H9 (cell line): ENCODE results near the gene RAI1. TPM values are rescaled to one million over a fixed set of nuclear protein-coding genes. Genes with fewer than 3 reads are reported as not detected.

ENCODE experiments used
- DNase-seq: peaks from one replicate; pipeline ENCODE4 v3.0.0-alpha.2; 2017
- H2AFZ ChIP-seq: one replicate; pipeline ENCODE4 v1.6.1; 2013; ENCODE audit warnings: mild to moderate bottlenecking, low read length, control low read depth, moderate library complexity
- H2AK5ac ChIP-seq: 2 replicates; pipeline ENCODE4 v1.6.1; 2013; ENCODE audit warnings: low read length, control low read depth, mixed read lengths; ENCODE audit not compliant: insufficient read length
- H2BK120ac ChIP-seq: one replicate; pipeline ENCODE4 v1.6.1; 2013; ENCODE audit warnings: low read depth, mild to moderate bottlenecking, low read length, control low read depth, inconsistent platforms; ENCODE audit not compliant: poor library complexity, severe bottlenecking
- H2BK12ac ChIP-seq: 2 replicates; pipeline ENCODE4 v1.6.1; 2013; ENCODE audit warnings: low read length, control low read depth, mixed read lengths, low read depth; ENCODE audit not compliant: insufficient read length
- H2BK15ac ChIP-seq: 2 replicates; pipeline ENCODE4 v1.6.1; 2013; ENCODE audit warnings: low read depth, low read length, control low read depth
- H2BK20ac ChIP-seq: one replicate; pipeline ENCODE4 v1.6.1; 2013; ENCODE audit warnings: low read depth, mild to moderate bottlenecking, low read length, control low read depth, inconsistent platforms; ENCODE audit not compliant: poor library complexity, severe bottlenecking
- H2BK5ac ChIP-seq: 2 replicates; pipeline ENCODE4 v1.6.1; 2013; ENCODE audit warnings: low read length, control low read depth, mixed read lengths; ENCODE audit not compliant: insufficient read length
- H3K14ac ChIP-seq: 2 replicates; pipeline ENCODE4 v1.6.1; 2013; ENCODE audit warnings: low read length, control low read depth; ENCODE audit not compliant: insufficient read depth
- H3K18ac ChIP-seq: 2 replicates; pipeline ENCODE4 v1.6.1; 2013; ENCODE audit warnings: low read depth, mild to moderate bottlenecking, mixed read lengths, low read length, control low read depth; ENCODE audit not compliant: insufficient read length
- H3K23ac ChIP-seq: 2 replicates; pipeline ENCODE4 v1.6.1; 2013; ENCODE audit warnings: low read length, control low read depth, mixed read lengths, low read depth; ENCODE audit not compliant: insufficient read length
- H3K23me2 ChIP-seq: 2 replicates; pipeline ENCODE4 v1.6.1; 2013; ENCODE audit warnings: low read depth, mild to moderate bottlenecking, mixed read lengths, low read length, control low read depth; ENCODE audit not compliant: insufficient read length, poor library complexity, severe bottlenecking
- H3K27ac ChIP-seq: 2 replicates; pipeline ENCODE4 v1.5.1; 2013; ENCODE audit warnings: low read length, control low read depth, mixed read lengths, low read depth; ENCODE audit not compliant: insufficient read length
- H3K27me3 ChIP-seq: 2 replicates; pipeline ENCODE4 v1.6.1; 2013; ENCODE audit warnings: low read length, control low read depth, inconsistent platforms; ENCODE audit not compliant: insufficient read depth
- H3K4ac ChIP-seq: 2 replicates; pipeline ENCODE4 v1.6.1; 2013; ENCODE audit warnings: low read depth, mild to moderate bottlenecking, control low read depth, inconsistent platforms, low read length, moderate library complexity
- H3K4me1 ChIP-seq: 2 replicates; pipeline ENCODE4 v1.6.1; 2013; ENCODE audit warnings: low read length, control low read depth, inconsistent platforms; ENCODE audit not compliant: insufficient read depth
- H3K4me2 ChIP-seq: 2 replicates; pipeline ENCODE4 v1.6.1; 2013; ENCODE audit warnings: low read length, control low read depth, mixed read lengths; ENCODE audit not compliant: insufficient read length, insufficient read depth
- H3K56ac ChIP-seq: 2 replicates; pipeline ENCODE4 v1.6.1; 2013; ENCODE audit warnings: low read depth, mild to moderate bottlenecking, mixed read lengths, low read length, control low read depth; ENCODE audit not compliant: insufficient read length
- H3K79me1 ChIP-seq: 2 replicates; pipeline ENCODE4 v1.6.1; 2013; ENCODE audit warnings: low read depth, mild to moderate bottlenecking, moderate library complexity, low read length, control low read depth, inconsistent platforms; ENCODE audit not compliant: insufficient read depth, poor library complexity, severe bottlenecking
- H3K79me2 ChIP-seq: 2 replicates; pipeline ENCODE4 v1.6.1; 2013; ENCODE audit warnings: low read length, control low read depth, inconsistent platforms; ENCODE audit not compliant: insufficient read depth
- H3K9ac ChIP-seq: 2 replicates; pipeline ENCODE4 v1.6.1; 2013; ENCODE audit warnings: low read length, control low read depth, mixed read lengths; ENCODE audit not compliant: insufficient read length; ENCODE audit errors: extremely low read depth
- H3K9me3 ChIP-seq: one replicate; pipeline ENCODE4 v1.6.1; 2013; ENCODE audit warnings: low read depth, low read length, inconsistent platforms; ENCODE audit not compliant: control insufficient read depth
- H3T11ph ChIP-seq: one replicate; pipeline ENCODE4 v1.6.1; 2013; ENCODE audit warnings: mild to moderate bottlenecking, low read length, control low read depth, inconsistent platforms
- H4K20me1 ChIP-seq: one replicate; pipeline ENCODE4 v1.6.1; 2013; ENCODE audit not compliant: control insufficient read depth, insufficient read length, insufficient read depth
- H4K5ac ChIP-seq: 2 replicates; pipeline ENCODE4 v1.6.1; 2013; ENCODE audit warnings: low read depth, mild to moderate bottlenecking, mixed read lengths, low read length, control low read depth; ENCODE audit not compliant: insufficient read length
- H4K8ac ChIP-seq: replicated peaks from 2 replicates; pipeline ENCODE4 v1.6.1; 2013; ENCODE audit warnings: low read length, control low read depth, mixed read lengths, low read depth; ENCODE audit not compliant: insufficient read length
- H4K91ac ChIP-seq: 2 replicates; pipeline ENCODE4 v1.6.1; 2013; ENCODE audit warnings: low read depth, mild to moderate bottlenecking, moderate library complexity, mixed read lengths, low read length, control low read depth; ENCODE audit not compliant: insufficient read length
- H3K27ac Mint-ChIP-seq, 3 experiments: 2 replicates in 2 of 3; 3 replicates in 1 of 3; pipeline ENCODE4 v1.8.0; 2020 to 2021; ENCODE audit warnings: mixed read lengths in 3 of 3, mild to moderate bottlenecking in 1 of 3, moderate library complexity in 1 of 3
- H3K27me3 Mint-ChIP-seq: 2 replicates; pipeline ENCODE4 v1.8.0; 2021; ENCODE audit warnings: low read depth, mild to moderate bottlenecking, moderate library complexity, mixed read lengths
- H3K36me3 Mint-ChIP-seq, 3 experiments: 2 replicates in 2 of 3; 3 replicates in 1 of 3; pipeline ENCODE4 v1.8.0; 2020 to 2021; ENCODE audit warnings: low read depth in 3 of 3, mixed read lengths in 3 of 3; ENCODE audit not compliant: insufficient read depth in 1 of 3
- H3K4me1 Mint-ChIP-seq, 2 experiments: 2 replicates each; pipeline ENCODE4 v1.8.0; 2020; ENCODE audit warnings: mixed read lengths in 2 of 2
- H3K4me3 Mint-ChIP-seq, 2 experiments: 2 replicates in 1 of 2; 3 replicates in 1 of 2; pipeline ENCODE4 v1.8.0; 2020 to 2021; ENCODE audit warnings: mild to moderate bottlenecking in 2 of 2, mixed read lengths in 2 of 2, moderate library complexity in 1 of 2
- H3K9me3 Mint-ChIP-seq, 2 experiments: 2 replicates in 1 of 2; 3 replicates in 1 of 2; pipeline ENCODE4 v1.8.0; 2020; ENCODE audit warnings: mild to moderate bottlenecking in 2 of 2, mixed read lengths in 2 of 2, moderate library complexity in 1 of 2
- CTCF ChIP-seq: fragments of 200-600 bp; sonication (generic); conservative IDR thresholded peaks from 3 replicates; pipeline ENCODE4 v1.8.0; 2021; ENCODE audit warnings: antibody characterized with exemption, mild to moderate bottlenecking
- WGBS: extraction: QIAGEN DNeasy Blood & Tissue Kit; methylation state at CpG from one replicate; pipeline ENCODE4 v1.1.7; 2013; ENCODE audit warnings: missing lambda C conversion rate, low lambda C conversion rate, mixed read lengths; ENCODE audit not compliant: insufficient read length; ENCODE audit errors: extremely low coverage; 5-methylcytosine and 5-hydroxymethylcytosine counted together
- total RNA-seq: library from RNA; stranded (reverse); gene quantifications from 2 replicates; pipeline ENCODE4 v1.2.1, GENCODE V29; 2021

RAI1 gene
- total RNA-seq, 1 experiment from 2014 or later: 1.5 TPM

- no peak overlapping the region for H3K9ac ChIP-seq
- no CpG with 5 or more reads among the region's 5 CpGs for WGBS
- no peak overlapping the region for H2BK120ac ChIP-seq
- H3K27ac Mint-ChIP-seq: no peak overlapping the region
- H3K23ac ChIP-seq: no peak overlapping the region
- H3K27ac ChIP-seq: no peak overlapping the region
- no peak overlapping the region for H2BK5ac ChIP-seq
- no peak overlapping the region for H4K8ac ChIP-seq
- no peaks in the 10 kb centered on the region for H3K23me2 ChIP-seq
- H2BK12ac ChIP-seq: no peak overlapping the region
- no peak overlapping the region for H2AK5ac ChIP-seq
- no peak overlapping the region for H3K14ac ChIP-seq
- no peaks in the 10 kb centered on the region for H3K79me2 ChIP-seq
- no peak for DNase-seq
- H3K4me1 ChIP-seq: no peaks in the 10 kb centered on the region
- H3K4ac ChIP-seq: no peak overlapping the region
- H4K20me1 ChIP-seq: no peaks in the 10 kb centered on the region
- no peaks in the 10 kb centered on the region; the same call in 1 of the 2 replicates for H3K27me3 ChIP-seq
- TF ChIP-seq CTCF: no peak
- H2BK20ac ChIP-seq: no peak overlapping the region
- H3K79me1 ChIP-seq: no peaks in the 10 kb centered on the region
- no peak overlapping the region for H2AFZ ChIP-seq
- no peak overlapping the region for H3K56ac ChIP-seq
- no peak overlapping the region for H3K4me2 ChIP-seq
- no peaks in the 10 kb centered on the region for H3K36me3 Mint-ChIP-seq
- peaks cover 29% of the 10 kb centered on the region for H3K27me3 Mint-ChIP-seq
- no peak overlapping the region for H4K5ac ChIP-seq
- H3K4me1 Mint-ChIP-seq: peaks cover 6 to 36% of the 10 kb centered on the region in 2 experiments
- no peaks in the 10 kb centered on the region for H3K9me3 ChIP-seq
- H3T11ph ChIP-seq: no peak overlapping the region
- no peak overlapping the region for H2BK15ac ChIP-seq
- no peak overlapping the region for H3K18ac ChIP-seq
- H4K91ac ChIP-seq: no peak overlapping the region
- no peak overlapping the region for H3K4me3 Mint-ChIP-seq
- no peaks in the 10 kb centered on the region for H3K9me3 Mint-ChIP-seq
Measured at GRCh38 chr17:17763734-17764133, 82.5 kb downstream of the RAI1 start.
